ENCODE measurements around the gene NPSR1.

- TF ChIP-seq SP1 (IDR thresholded peaks at IDR 0.05) (no peak), ARNT (IDR thresholded peaks at IDR 0.05) (no peak), SUZ12 (IDR thresholded peaks at IDR 0.05) (no peak), FOXA1 (IDR thresholded peaks at IDR 0.05) (no peak), FOXK2 (IDR thresholded peaks at IDR 0.05) (no peak), ZNF384 (IDR thresholded peaks at IDR 0.05) (no peak), PKNOX1 (IDR thresholded peaks at IDR 0.05) (no peak), BHLHE40 (IDR thresholded peaks at IDR 0.05; ENCODE audit: borderline replicate concordance) (no peak), LEF1 (IDR thresholded peaks at IDR 0.05; ENCODE audit: borderline replicate concordance) (no peak), FOXM1 (IDR thresholded peaks at IDR 0.05; ENCODE audit: borderline replicate concordance) (no peak), CTBP1 (IDR thresholded peaks at IDR 0.05; ENCODE audit: borderline replicate concordance) (no peak), ELF4 (IDR thresholded peaks at IDR 0.05) (no peak)
Observed at GRCh38 chr7:34622182-34622581, 35.8 kb upstream of the NPSR1 start.
